Thyroid gland (tissue), 4 donors: ENCODE results near the gene MXRA5. TPM values are rescaled to one million over a fixed set of nuclear protein-coding genes. Genes with fewer than 3 reads are reported as not detected.
"Not testable (repeated sequence)": the region's sequence is repeated elsewhere in the genome, so short reads cannot be mapped to it uniquely, and the experiment has no call there.

Experiments used
- DNase-seq, 2 donors: peaks; one replicate each; pipeline ENCODE4 v3.0.0-alpha.2; 2019
- H3K27ac ChIP-seq, 3 donors: fragments of 200-600 bp; sonication (generic); 1 replicate in 2 of 3; 2 replicates in 1 of 3; pipeline ENCODE4 v1.5.1; 2016 to 2019; ENCODE audit warnings: mild to moderate bottlenecking in 1 of 3, moderate library complexity in 1 of 3
- H3K27me3 ChIP-seq: fragments of 200-600 bp; sonication (generic); one replicate; pipeline ENCODE4 v1.5.1; 2019
- H3K36me3 ChIP-seq, 2 donors: fragments of 200-600 bp; sonication (generic); one replicate each; pipeline ENCODE4 v1.5.1; 2016 to 2019
- H3K4me1 ChIP-seq, 2 donors: fragments of 200-600 bp; sonication (generic); one replicate each; pipeline ENCODE4 v1.5.1; 2017 to 2019
- H3K4me3 ChIP-seq, 3 donors: fragments of 200-600 bp; sonication (generic); replicated peaks in 1 of 3; 1 replicate in 2 of 3; 2 replicates in 1 of 3; pipeline ENCODE4 v1.5.1; 2016; ENCODE audit warnings: mild to moderate bottlenecking in 1 of 3
- H3K9me3 ChIP-seq: fragments of 200-600 bp; sonication (generic); one replicate; pipeline ENCODE4 v1.5.1; 2017
- CTCF ChIP-seq, 6 experiments: fragments of 200-600 bp in 3 of 6; fragments of 450-650 bp in 3 of 6; sonication (generic) in 3 of 6; IDR thresholded peaks; one replicate each; pipeline ENCODE4 v1.5.1; 2016 to 2019; ENCODE audit warnings: antibody characterized with exemption in 6 of 6, mild to moderate bottlenecking in 2 of 6, inconsistent platforms in 1 of 6, moderate library complexity in 1 of 6
- POLR2A ChIP-seq, 2 donors: fragments of 450-650 bp; IDR thresholded peaks; one replicate each; pipeline ENCODE4 v1.6.1; 2017; ENCODE audit warnings: antibody characterized with exemption in 2 of 2, mild to moderate bottlenecking in 2 of 2, moderate library complexity in 1 of 2
- WGBS, 2 donors: methylation state at CpG; one replicate each; pipeline ENCODE4 v1.1.5; 2017; 5-methylcytosine and 5-hydroxymethylcytosine counted together
- intact Hi-C: fragments of 100-400 bp; cut with DNase I; formaldehyde crosslinking; loops from one replicate; pipeline ENCODE4 v1.15.1; 2023
- total RNA-seq, 4 donors: library from RNA; depleted of rRNA; stranded (reverse); fragments of >200 nt; gene quantifications; one replicate each; pipeline ENCODE4 v1.2.3, GENCODE V29; 2016

Gene MXRA5
- total RNA-seq, 4 donors from 2014 or later = 31.0 to 52.8 (median 50.4) TPM

- WGBS, 2 donors = 33 to 38% methylated on average over 3 of the region's 3 CpGs
These were observed 37.9 kb upstream of the MXRA5 start for GRCh38 chrX:3384327-3384726.

GRCh38 chrX:3380603-3381002 lies 34.2 kb upstream of the MXRA5 start:
- 63 to 92% methylated on average over 3 of the region's 3 CpGs for WGBS, 2 donors
- no peak for TF ChIP-seq CTCF (IDR thresholded peaks at IDR 0.05)
- DNase-seq = no peak
- Histone ChIP-seq H3K9me3 (no peaks in the 10 kb centered on the region), H3K4me1 (peaks cover 32 to 35% of the 10 kb centered on the region in 2 donors), H3K27ac (no peak overlapping the region), H3K27me3 (no peaks in the 10 kb centered on the region), H3K4me3 (no peak overlapping the region), H3K36me3 (no peaks in the 10 kb centered on the region)
- intact Hi-C loops = no loop called here

More at GRCh38 chrX:3384327-3384726, 37.9 kb upstream of the MXRA5 start:
- Histone ChIP-seq H3K36me3 (no peaks in the 10 kb centered on the region), H3K4me3 (no peak overlapping the region), H3K9me3 (no peaks in the 10 kb centered on the region), H3K27me3 (no peaks in the 10 kb centered on the region), H3K4me1 (peaks cover 24 to 26% of the 10 kb centered on the region in 2 donors), H3K27ac (peak overlapping the region; percentile 53 to 78 (median 71))
- intact Hi-C loops = no loop called here
- TF ChIP-seq CTCF (IDR thresholded peaks at IDR 0.05) = no peak
- no peak for TF ChIP-seq POLR2A (IDR thresholded peaks at IDR 0.05)
- DNase-seq = peak; percentile 55

GRCh38 chrX:3379111-3379510 lies 32.7 kb upstream of the MXRA5 start:
- DNase-seq = no peak
- Histone ChIP-seq H3K27me3 (no peaks in the 10 kb centered on the region), H3K27ac (no peak overlapping the region), H3K4me1 (peaks cover 26 to 34% of the 10 kb centered on the region in 2 donors), H3K9me3 (no peaks in the 10 kb centered on the region), H3K4me3 (no peak overlapping the region), H3K36me3 (no peaks in the 10 kb centered on the region)
- intact Hi-C loops = no loop called here
- 29 to 82% methylated on average over 1 to 3 of the region's 4 CpGs for WGBS, 2 donors
- no peak for TF ChIP-seq CTCF (IDR thresholded peaks at IDR 0.05)

- H3K27ac ChIP-seq = no peak overlapping the region
- H3K9me3 ChIP-seq = no peaks in the 10 kb centered on the region
- no peaks in the 10 kb centered on the region for H3K36me3 ChIP-seq
- WGBS, 2 donors = 42 to 46% methylated on average over 4 of the region's 4 CpGs
- H3K27me3 ChIP-seq = no peaks in the 10 kb centered on the region
- no peak for TF ChIP-seq POLR2A (IDR thresholded peaks at IDR 0.05)
- intact Hi-C loops = no loop called here
- peaks cover 16 to 24% of the 10 kb centered on the region in 2 donors for H3K4me1 ChIP-seq
- DNase-seq = no peak
- H3K4me3 ChIP-seq = no peak overlapping the region
These were observed 31.7 kb upstream of the MXRA5 start for GRCh38 chrX:3378156-3378555.

- WGBS, 2 donors = 77 to 85% methylated on average over 13 of the region's 13 CpGs
- no peaks in the 10 kb centered on the region for H3K27me3 ChIP-seq
- intact Hi-C loops = no loop called here
- DNase-seq = no peak
- peaks cover 13 to 20% of the 10 kb centered on the region in 2 donors for H3K4me1 ChIP-seq
- TF ChIP-seq CTCF (IDR thresholded peaks at IDR 0.05) (no peak), POLR2A (IDR thresholded peaks at IDR 0.05) (no peak)
- H3K36me3 ChIP-seq = no peaks in the 10 kb centered on the region
- H3K27ac ChIP-seq = no peak overlapping the region
- H3K4me3 ChIP-seq = no peak overlapping the region
- H3K9me3 ChIP-seq = no peaks in the 10 kb centered on the region
These were observed 31.1 kb upstream of the MXRA5 start for GRCh38 chrX:3377560-3377959.

GRCh38 chrX:3375878-3376508 lies 29.5 kb upstream of the MXRA5 start:
- 10 to 38% methylated on average over 2 of the region's 2 CpGs for WGBS, 2 donors
- H3K27me3 ChIP-seq, H3K4me3 ChIP-seq, H3K36me3 ChIP-seq, intact Hi-C loops, H3K9me3 ChIP-seq: not testable (repeated sequence)
- H3K4me1 ChIP-seq = peaks cover 13 to 20% of the 10 kb centered on the region in 2 donors
- DNase-seq = peak; percentile 70 to 72
- H3K27ac ChIP-seq = peak overlapping the region; percentile 33 to 65 (median 62)
